Loucy (cell line): Measurements from ENCODE around the gene CPZ.

Source experiments
- EZH2phosphoT487 ChIP-seq: fragments of 200-600 bp; IDR thresholded peaks from 2 replicates; pipeline ENCODE4 v1.6.1; 2018; ENCODE audit warnings: antibody characterized with exemption, mild to moderate bottlenecking, moderate library complexity, borderline replicate concordance
- TF ChIP-seq, protein P1 (sequence below): fragments of 200-600 bp; sonication (generic); conservative IDR thresholded peaks from 2 replicates; pipeline ENCODE4 v1.5.1; 2014; ENCODE audit warnings: mild to moderate bottlenecking, antibody characterized with exemption, low read length

DNA sequence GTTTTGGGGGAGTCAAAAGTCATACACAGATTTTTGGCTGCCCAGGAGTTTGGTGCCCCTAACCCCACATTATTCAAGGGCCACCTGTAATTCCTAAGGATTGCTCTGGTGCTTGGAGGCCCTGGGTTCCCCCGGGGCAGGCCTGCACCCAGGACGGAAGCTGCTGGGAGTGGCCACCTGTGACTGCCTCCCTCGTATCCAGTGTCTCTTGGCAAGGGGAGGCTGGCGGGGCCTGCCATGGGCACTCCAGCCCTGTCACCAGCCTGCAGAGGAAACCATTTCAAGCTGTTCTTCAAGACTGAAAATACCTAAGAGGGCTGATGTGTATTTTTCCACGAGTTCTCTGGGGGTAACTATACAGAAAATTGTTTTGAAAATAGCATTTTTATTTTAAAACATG is 36.8 kb upstream of the CPZ start:
- TF ChIP-seq, protein P1, sequence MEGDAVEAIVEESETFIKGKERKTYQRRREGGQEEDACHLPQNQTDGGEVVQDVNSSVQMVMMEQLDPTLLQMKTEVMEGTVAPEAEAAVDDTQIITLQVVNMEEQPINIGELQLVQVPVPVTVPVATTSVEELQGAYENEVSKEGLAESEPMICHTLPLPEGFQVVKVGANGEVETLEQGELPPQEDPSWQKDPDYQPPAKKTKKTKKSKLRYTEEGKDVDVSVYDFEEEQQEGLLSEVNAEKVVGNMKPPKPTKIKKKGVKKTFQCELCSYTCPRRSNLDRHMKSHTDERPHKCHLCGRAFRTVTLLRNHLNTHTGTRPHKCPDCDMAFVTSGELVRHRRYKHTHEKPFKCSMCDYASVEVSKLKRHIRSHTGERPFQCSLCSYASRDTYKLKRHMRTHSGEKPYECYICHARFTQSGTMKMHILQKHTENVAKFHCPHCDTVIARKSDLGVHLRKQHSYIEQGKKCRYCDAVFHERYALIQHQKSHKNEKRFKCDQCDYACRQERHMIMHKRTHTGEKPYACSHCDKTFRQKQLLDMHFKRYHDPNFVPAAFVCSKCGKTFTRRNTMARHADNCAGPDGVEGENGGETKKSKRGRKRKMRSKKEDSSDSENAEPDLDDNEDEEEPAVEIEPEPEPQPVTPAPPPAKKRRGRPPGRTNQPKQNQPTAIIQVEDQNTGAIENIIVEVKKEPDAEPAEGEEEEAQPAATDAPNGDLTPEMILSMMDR = no peak
- no peak for TF ChIP-seq EZH2phosphoT487
